HL-60 (cell line): ENCODE measurements around the gene SLC38A10.
A peak's percentile ranks its signal among the peaks of the same experiment; 100 is the strongest.

Source experiments
- DNase-seq, 2 experiments: peaks; one replicate each; pipeline ENCODE4 v3.0.0-alpha.2; 2010 to 2020; ENCODE audit warnings: low read depth in 1 of 2, low spot score in 1 of 2
- H3K27ac ChIP-seq: fragments of 250-450 bp; sonication (Bioruptor Pico); replicated peaks from 2 replicates; pipeline ENCODE4 v1.5.1; 2020; ENCODE audit warnings: mild to moderate bottlenecking, moderate library complexity
- H3K27me3 ChIP-seq: fragments of 250-450 bp; sonication (Bioruptor Pico); 2 replicates; pipeline ENCODE4 v1.5.1; 2021; ENCODE audit warnings: mild to moderate bottlenecking, moderate library complexity; ENCODE audit not compliant: insufficient read depth, poor library complexity, severe bottlenecking
- H3K4me3 ChIP-seq: replicated peaks from 2 replicates; pipeline ENCODE4 v1.5.1; 2011; ENCODE audit warnings: mild to moderate bottlenecking, control low read depth, low read length; ENCODE audit not compliant: insufficient read depth
- CTCF ChIP-seq: IDR thresholded peaks from one replicate; pipeline ENCODE4 v1.5.1; 2011; ENCODE audit warnings: low read length, control low read depth, inconsistent platforms; ENCODE audit not compliant: insufficient read depth
- GABPA ChIP-seq: IDR thresholded peaks from 2 replicates; pipeline ENCODE4 v1.6.1; 2012; ENCODE audit warnings: low read depth
- POLR2AphosphoS5 ChIP-seq: IDR thresholded peaks from 2 replicates; pipeline ENCODE4 v1.6.1; 2012; ENCODE audit warnings: low read depth
- REST ChIP-seq: IDR thresholded peaks from 2 replicates; pipeline ENCODE4 v1.6.1; 2012; ENCODE audit warnings: low read depth; ENCODE audit not compliant: insufficient replicate concordance
- SPI1 ChIP-seq: IDR thresholded peaks from 2 replicates; pipeline ENCODE4 v1.6.1; 2012; ENCODE audit warnings: low read depth, mild to moderate bottlenecking, borderline replicate concordance

SLC38A10 gene

DNA sequence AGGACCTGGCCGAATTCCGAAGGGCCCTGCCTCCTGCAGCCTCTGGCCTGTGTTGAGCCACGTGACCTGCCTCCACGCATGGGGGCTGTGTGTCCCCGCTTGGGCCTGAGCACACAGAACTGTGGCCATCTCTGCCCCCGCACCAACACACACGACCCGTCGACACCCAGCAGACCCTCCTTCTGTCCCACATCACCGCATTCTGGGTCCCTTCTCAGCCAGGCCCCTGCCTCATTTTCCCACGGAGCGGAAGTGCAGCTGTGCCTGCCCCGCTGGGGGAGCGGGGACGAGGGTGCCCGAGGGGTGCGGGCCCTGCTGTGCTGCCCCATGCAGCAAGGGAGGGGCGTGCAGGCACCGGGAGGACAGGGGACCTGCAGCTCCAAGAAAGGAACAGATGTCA is 37.6 kb downstream of the SLC38A10 start:
- no peak overlapping the region for H3K4me3 ChIP-seq
- DNase-seq: no peak
- no peak overlapping the region for H3K27ac ChIP-seq
- H3K27me3 ChIP-seq: no peaks in the 10 kb centered on the region
- TF ChIP-seq GABPA: no peak
- TF ChIP-seq REST: no peak
- TF ChIP-seq POLR2AphosphoS5: no peak
- TF ChIP-seq SPI1: no peak
- TF ChIP-seq CTCF: no peak

DNA sequence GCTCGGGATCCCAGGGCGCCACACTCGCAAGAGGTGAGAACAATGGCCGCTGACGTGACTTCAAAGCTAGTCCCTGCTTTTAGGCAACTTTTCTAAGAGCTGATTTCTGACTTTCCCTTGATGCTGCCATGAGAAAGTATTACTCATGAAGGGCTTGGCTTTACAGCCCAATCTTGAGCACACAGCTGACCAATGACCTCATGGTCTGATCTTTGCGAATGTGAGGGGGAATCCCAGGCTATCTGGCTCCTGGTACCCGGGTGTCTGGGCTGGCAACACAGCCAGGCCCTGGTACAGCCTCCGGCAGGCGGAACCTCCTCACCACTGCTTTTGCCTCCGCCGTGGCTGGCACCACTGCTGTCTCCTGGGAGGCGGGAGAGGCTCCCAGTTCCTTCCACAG is 38.5 kb downstream of the SLC38A10 start:
- Histone ChIP-seq H3K27me3 (no peaks in the 10 kb centered on the region), H3K27ac (no peak overlapping the region), H3K4me3 (no peak overlapping the region)
- TF ChIP-seq CTCF (no peak), GABPA (no peak), POLR2AphosphoS5 (no peak), REST (no peak), SPI1 (no peak)
- no peak for DNase-seq

DNA sequence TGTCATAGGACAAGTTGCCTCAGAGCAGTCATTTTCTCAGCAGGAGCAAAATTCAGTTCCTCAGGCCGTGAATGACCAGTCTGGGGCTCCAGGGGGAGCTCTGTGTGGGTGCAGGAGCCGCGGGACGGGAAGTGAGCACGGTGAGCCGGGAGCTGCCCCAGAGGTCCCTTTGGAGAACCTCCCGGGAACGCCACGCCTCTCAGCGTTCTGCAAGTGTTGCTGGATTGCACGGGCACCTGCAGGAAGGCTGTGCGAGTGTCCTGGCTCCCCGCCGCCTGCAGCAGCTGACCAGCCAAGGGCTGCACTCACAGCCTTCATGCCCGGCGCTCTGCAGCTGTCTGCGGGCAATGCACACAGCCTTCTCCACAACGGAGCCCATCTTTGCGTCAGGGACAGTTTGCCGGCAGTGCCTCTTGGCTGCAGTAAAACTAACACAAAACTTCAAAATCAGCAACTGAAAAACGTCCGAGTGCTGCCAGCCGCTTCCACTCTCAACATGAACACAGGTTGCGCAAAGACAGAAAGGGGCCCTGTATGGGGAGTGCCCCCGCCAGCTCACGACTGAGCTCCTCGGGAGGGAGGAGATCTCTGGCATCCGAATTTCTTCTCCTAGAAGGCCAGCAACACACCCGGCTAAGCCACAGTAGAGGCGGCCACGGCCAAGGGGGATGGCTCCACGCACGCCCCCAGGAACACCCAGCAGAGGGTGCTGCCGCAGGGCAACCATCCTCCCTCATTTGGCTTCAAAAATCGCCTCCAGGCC is 40.0 kb downstream of the SLC38A10 start:
- Histone ChIP-seq H3K4me3 (peak overlapping the region; percentile 14), H3K27ac (peak overlapping the region; percentile 81), H3K27me3 (no peaks in the 10 kb centered on the region)
- peak; percentile 71 to 90 for DNase-seq
- TF ChIP-seq CTCF (peak; percentile 69), GABPA (no peak), SPI1 (peak; percentile 87), POLR2AphosphoS5 (peak; percentile 14; the same call in 1 of the 2 replicates)
